ENCODE measurements around the gene DHX34. TPM values are rescaled to one million over a fixed set of nuclear protein-coding genes. Genes with fewer than 3 reads are reported as not detected.

The DHX34 gene
- polyA plus RNA-seq, 3 donors = 3.4 to 34.4 (median 3.8) TPM

DNA sequence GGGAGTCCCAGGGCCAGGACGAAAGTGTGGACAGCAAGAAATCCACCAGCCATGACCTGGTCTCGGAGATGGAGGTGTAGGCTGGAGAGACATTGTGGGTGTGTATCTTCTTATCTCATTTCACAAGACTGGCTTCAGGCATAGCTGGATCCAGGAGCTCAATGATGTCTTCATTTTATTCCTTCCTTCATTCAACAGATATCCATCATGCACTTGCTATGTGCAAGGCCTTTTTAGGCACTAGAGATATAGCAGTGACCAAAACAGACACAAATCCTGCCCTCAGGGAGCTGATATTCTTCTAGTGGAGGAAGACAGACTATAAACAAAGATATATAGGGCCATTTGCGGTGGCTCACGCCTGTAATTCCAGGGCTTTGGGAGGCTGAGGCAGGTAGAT lies 7.4 kb upstream of the DHX34 start:
- peaks cover 33 to 49% of the 10 kb centered on the region in 2 donors for H3K36me3 Mint-ChIP-seq
- no CpG with 5 or more reads among the region's 4 CpGs for WGBS (ENCODE audit: insufficient coverage)

DNA sequence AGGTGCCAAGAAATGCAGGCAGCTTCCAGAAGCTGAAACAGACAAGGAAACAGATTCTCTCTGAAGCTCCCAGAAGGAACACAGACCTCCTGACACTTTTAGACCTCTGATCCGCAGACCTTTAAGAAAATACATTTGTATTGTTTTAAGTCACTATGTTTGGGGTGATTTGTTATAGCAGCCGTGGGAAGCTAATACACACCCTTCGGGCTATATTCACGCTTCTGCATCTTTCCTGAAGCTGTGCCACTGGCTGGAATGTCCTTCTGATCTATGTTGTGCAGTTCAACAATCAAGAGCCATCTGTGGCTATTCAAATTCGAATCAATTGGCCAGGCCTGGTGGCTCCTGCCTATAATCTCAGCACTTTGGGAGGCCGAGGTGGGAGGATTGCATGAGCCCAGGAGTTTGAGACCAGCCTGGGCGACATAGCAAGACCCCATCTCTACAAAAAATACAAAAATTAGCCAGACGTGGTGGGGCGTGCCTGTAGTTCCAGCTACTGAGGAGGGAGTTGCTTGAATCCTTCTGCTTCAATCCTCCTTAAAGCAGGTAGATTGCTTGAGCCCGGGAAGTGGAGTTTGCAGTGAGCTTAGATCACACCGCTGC lies 5.8 kb upstream of the DHX34 start:
- Mint-ChIP-seq H3K9me3 (peaks cover 0 to 15% (median 5%) of the 10 kb centered on the region in 7 donors), H3K36me3 (peaks cover 33 to 53% of the 10 kb centered on the region in 2 donors), H3K27me3 (ENCODE audit: low read depth in 3 of 3) (peaks cover 3 to 7% (median 6%) of the 10 kb centered on the region in 3 donors), H3K27ac (peak overlapping the region in 3 of 7 donors; percentile 53 to 73 (median 60)), H3K4me1 (peaks cover 25% of the 10 kb centered on the region), H3K4me3 (no peak overlapping the region)
- Histone ChIP-seq H3K79me2 (ENCODE audit: insufficient read depth, low read length) (no peaks in the 10 kb centered on the region), H3K36me3 (replicated peaks in 1 of 2; ENCODE audit: control insufficient read depth in 1 of 2, insufficient read depth in 2 of 2, low read length in 2 of 2) (peaks cover 16 to 31% of the 10 kb centered on the region in 2 donors), H3K9me3 (replicated peaks in 1 of 2; ENCODE audit: control insufficient read depth in 1 of 2, insufficient read depth in 1 of 2, low read length in 2 of 2) (no peaks in the 10 kb centered on the region), H3K4me3 (replicated peaks in 1 of 3; ENCODE audit: low read depth in 2 of 3, low read length in 3 of 3) (no peak overlapping the region), H3K27me3 (ENCODE audit: control insufficient read depth in 2 of 2, insufficient read depth in 2 of 2, low read length in 2 of 2) (no peaks in the 10 kb centered on the region), H4K20me1 (ENCODE audit: insufficient read depth, low read length) (no peaks in the 10 kb centered on the region), H3K27ac (ENCODE audit: low read depth in 1 of 2, low read length in 2 of 2) (no peak overlapping the region), H3K9ac (ENCODE audit: insufficient read depth, low read length, poor library complexity, severe bottlenecking) (no peak overlapping the region), H3K4me2 (replicated peaks; ENCODE audit: extremely low read depth, low read length, poor library complexity, severe bottlenecking) (no peak overlapping the region), H2AFZ (ENCODE audit: insufficient read depth, low read depth, low read length, poor library complexity, severe bottlenecking) (no peak overlapping the region), H3K4me1 (ENCODE audit: control insufficient read depth in 1 of 2, insufficient read depth in 2 of 2, low read length in 2 of 2) (peaks cover 15 to 17% of the 10 kb centered on the region in 2 donors)
- 95% methylated on average over 3 of the region's 11 CpGs for WGBS (ENCODE audit: insufficient coverage)
- no peak for DNase-seq
- TF ChIP-seq, protein P1, sequence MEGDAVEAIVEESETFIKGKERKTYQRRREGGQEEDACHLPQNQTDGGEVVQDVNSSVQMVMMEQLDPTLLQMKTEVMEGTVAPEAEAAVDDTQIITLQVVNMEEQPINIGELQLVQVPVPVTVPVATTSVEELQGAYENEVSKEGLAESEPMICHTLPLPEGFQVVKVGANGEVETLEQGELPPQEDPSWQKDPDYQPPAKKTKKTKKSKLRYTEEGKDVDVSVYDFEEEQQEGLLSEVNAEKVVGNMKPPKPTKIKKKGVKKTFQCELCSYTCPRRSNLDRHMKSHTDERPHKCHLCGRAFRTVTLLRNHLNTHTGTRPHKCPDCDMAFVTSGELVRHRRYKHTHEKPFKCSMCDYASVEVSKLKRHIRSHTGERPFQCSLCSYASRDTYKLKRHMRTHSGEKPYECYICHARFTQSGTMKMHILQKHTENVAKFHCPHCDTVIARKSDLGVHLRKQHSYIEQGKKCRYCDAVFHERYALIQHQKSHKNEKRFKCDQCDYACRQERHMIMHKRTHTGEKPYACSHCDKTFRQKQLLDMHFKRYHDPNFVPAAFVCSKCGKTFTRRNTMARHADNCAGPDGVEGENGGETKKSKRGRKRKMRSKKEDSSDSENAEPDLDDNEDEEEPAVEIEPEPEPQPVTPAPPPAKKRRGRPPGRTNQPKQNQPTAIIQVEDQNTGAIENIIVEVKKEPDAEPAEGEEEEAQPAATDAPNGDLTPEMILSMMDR (IDR thresholded peaks at IDR 0.05) = no peak
- intact Hi-C loops (cut with micrococcal nuclease) = no loop called here

More for the DNA sequence above, 7.4 kb upstream of the DHX34 start:
- peaks cover 33% of the 10 kb centered on the region for H3K4me1 Mint-ChIP-seq
- no peak overlapping the region for H3K4me2 ChIP-seq (replicated peaks; ENCODE audit: extremely low read depth, low read length, poor library complexity, severe bottlenecking)
- H3K4me1 ChIP-seq (ENCODE audit: control insufficient read depth in 1 of 2, insufficient read depth in 2 of 2, low read length in 2 of 2) = peaks cover 25 to 32% of the 10 kb centered on the region in 2 donors
- H2AFZ ChIP-seq (ENCODE audit: insufficient read depth, low read depth, low read length, poor library complexity, severe bottlenecking) = no peak overlapping the region
- peaks cover 0 to 15% (median 5%) of the 10 kb centered on the region in 7 donors for H3K9me3 Mint-ChIP-seq
- TF ChIP-seq, protein P1 (IDR thresholded peaks at IDR 0.05) = no peak
- no peaks in the 10 kb centered on the region for H3K27me3 ChIP-seq (ENCODE audit: control insufficient read depth in 2 of 2, insufficient read depth in 2 of 2, low read length in 2 of 2)
- no peaks in the 10 kb centered on the region for H3K9me3 ChIP-seq (replicated peaks in 1 of 2; ENCODE audit: control insufficient read depth in 1 of 2, insufficient read depth in 1 of 2, low read length in 2 of 2)
- intact Hi-C loops (cut with micrococcal nuclease) = no loop called here
- H3K79me2 ChIP-seq (ENCODE audit: insufficient read depth, low read length) = peaks cover 7% of the 10 kb centered on the region
- H3K27ac ChIP-seq (ENCODE audit: low read depth in 1 of 2, low read length in 2 of 2) = no peak overlapping the region
- no peak overlapping the region for H3K9ac ChIP-seq (ENCODE audit: insufficient read depth, low read length, poor library complexity, severe bottlenecking)
- peaks cover 16 to 31% of the 10 kb centered on the region in 2 donors for H3K36me3 ChIP-seq (replicated peaks in 1 of 2; ENCODE audit: control insufficient read depth in 1 of 2, insufficient read depth in 2 of 2, low read length in 2 of 2)
- no peak for DNase-seq
- H3K27me3 Mint-ChIP-seq (ENCODE audit: low read depth in 3 of 3) = peaks cover 3 to 7% (median 6%) of the 10 kb centered on the region in 3 donors
- H4K20me1 ChIP-seq (ENCODE audit: insufficient read depth, low read length) = no peaks in the 10 kb centered on the region
- no peak overlapping the region for H3K27ac Mint-ChIP-seq
- no peak overlapping the region for H3K4me3 Mint-ChIP-seq
- no peak overlapping the region for H3K4me3 ChIP-seq (replicated peaks in 1 of 3; ENCODE audit: low read depth in 2 of 3, low read length in 3 of 3)
